Colonic mucosa (tissue), 4 donors: Measurements from ENCODE around the gene HSF2. TPM values are rescaled to one million over a fixed set of nuclear protein-coding genes. Genes with fewer than 3 reads are reported as not detected.
A peak's percentile ranks its signal among the peaks of the same experiment; 100 is the strongest.

ENCODE experiments used
- DNase-seq: peaks from one replicate; pipeline ENCODE4 v3.0.0-alpha.2; 2020
- H3K27ac ChIP-seq: fragments of 200-600 bp; one replicate; pipeline ENCODE4 v1.8.0; 2021
- H3K27me3 ChIP-seq: fragments of 200-600 bp; one replicate; pipeline ENCODE4 v1.8.0; 2021
- H3K36me3 ChIP-seq: fragments of 200-600 bp; one replicate; pipeline ENCODE4 v1.8.0; 2021
- H3K4me1 ChIP-seq: fragments of 200-600 bp; one replicate; pipeline ENCODE4 v1.8.0; 2021; ENCODE audit warnings: mild to moderate bottlenecking
- H3K4me3 ChIP-seq: fragments of 200-600 bp; one replicate; pipeline ENCODE4 v1.8.0; 2021
- H3K9ac ChIP-seq, 2 donors: one replicate each; pipeline ENCODE4 v1.7.0; 2013; ENCODE audit warnings: control low read depth in 2 of 2, low read depth in 2 of 2, low read length in 2 of 2
- H3K9me3 ChIP-seq: fragments of 200-600 bp; one replicate; pipeline ENCODE4 v1.8.0; 2021
- intact Hi-C: fragments of 100-400 bp; cut with DNase I; formaldehyde crosslinking; loops from one replicate; pipeline ENCODE4 v1.14.1; 2022
- total RNA-seq, 2 donors: library from RNA; stranded (reverse); fragmentation: NEBNext Ultra II Directional in 1 of 2; extraction: Animal tissue kit (Norgen Biotek cat#: 25700) in 1 of 2; gene quantifications; one replicate each; pipeline ENCODE4 v1.2.1, GENCODE V29; 2021
- TF ChIP-seq, protein P1 (sequence below): fragments of 200-600 bp; IDR thresholded peaks from one replicate; pipeline ENCODE4 v1.8.0; 2022; ENCODE audit warnings: antibody characterized with exemption, mild to moderate bottlenecking
- donor health status: healthy.
- donor health status: DM: no; HTN: no; CAD: no.
- donor health status: DM: no; HTN: no; CAD: no.

The HSF2 gene
- total RNA-seq, 2 donors from 2014 or later, result 4.8 to 5.1 TPM

DNA sequence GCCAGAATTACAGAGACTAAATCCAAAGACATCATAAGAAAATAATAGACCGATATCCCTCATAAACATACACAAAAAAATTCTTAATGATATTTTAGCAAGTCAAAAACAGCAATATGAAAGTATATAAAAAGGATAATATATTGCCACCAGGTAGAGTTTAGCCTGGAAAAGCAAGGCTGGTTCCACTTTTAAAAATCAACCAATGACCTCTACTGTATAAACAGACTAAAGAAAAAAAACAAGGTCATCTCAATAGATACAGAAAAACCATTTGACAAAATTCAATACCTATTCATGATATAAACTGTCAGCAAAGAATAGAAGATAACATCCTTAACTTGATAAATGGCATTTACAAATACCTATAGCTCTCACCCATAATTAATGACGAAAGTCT, 62.4 kb downstream of the HSF2 start:
- no peaks in the 10 kb centered on the region for H3K27me3 ChIP-seq
- no peaks in the 10 kb centered on the region for H3K9me3 ChIP-seq
- intact Hi-C loops, result no loop called here

DNA sequence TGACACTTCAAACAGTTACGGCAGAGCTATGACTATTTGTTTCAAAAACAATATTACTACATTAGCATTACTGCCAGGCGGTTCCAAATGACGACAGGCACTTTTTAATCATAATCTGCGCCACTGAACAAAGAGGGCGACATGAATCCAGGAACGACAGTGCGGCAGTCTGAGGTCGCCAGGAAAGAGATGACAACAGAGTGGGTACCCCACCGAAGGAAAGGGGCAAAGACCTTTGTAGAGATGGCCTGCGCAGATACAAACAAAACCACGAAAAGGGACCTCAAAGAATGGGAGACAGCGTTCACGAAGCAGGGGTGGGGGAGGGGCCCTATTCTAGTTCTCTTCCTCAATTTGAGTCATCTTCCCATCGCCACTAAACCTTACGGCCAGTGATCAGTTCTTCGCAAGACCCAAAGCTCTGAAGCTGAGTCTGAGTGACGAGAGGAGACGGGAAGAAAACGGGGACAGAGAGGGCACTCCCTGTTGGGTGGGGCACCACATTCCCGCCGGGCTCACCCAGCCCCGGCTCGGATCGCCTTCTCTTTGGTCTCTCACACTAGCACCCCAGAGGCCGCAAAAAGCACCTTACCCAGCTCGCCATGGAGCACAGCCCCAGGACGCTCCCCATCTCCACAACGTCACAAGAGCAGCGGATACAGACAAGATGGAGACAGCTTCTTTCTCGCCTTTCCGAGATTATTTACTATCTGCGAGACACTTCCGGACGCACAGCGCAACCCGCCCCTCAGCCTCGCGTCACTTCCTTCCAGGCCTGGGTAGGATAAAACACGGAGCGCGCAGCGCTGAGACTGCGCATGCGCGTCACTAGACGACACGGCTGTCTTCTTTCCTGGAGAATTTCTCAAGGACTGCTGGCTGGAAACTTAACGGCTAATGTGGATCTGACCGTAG, 71.9 kb downstream of the HSF2 start, which contains the start of gene SERINC1:
Gene SERINC1, minus strand, starts transcription at position 701 of the 915 bp plus-strand sequence. Its CDS starts 70 bp downstream, at position 631.
- no peaks in the 10 kb centered on the region for H3K36me3 ChIP-seq
- H3K27me3 ChIP-seq, result no peaks in the 10 kb centered on the region
- H3K27ac ChIP-seq, result peak within 1 kb of the TSS; percentile 92
- no peaks in the 10 kb centered on the region for H3K9me3 ChIP-seq
- H3K4me1 ChIP-seq, result no peaks in the 10 kb centered on the region
- peak within 1 kb of the TSS; percentile 94 to 97 for H3K9ac ChIP-seq
- TF ChIP-seq, protein P1, sequence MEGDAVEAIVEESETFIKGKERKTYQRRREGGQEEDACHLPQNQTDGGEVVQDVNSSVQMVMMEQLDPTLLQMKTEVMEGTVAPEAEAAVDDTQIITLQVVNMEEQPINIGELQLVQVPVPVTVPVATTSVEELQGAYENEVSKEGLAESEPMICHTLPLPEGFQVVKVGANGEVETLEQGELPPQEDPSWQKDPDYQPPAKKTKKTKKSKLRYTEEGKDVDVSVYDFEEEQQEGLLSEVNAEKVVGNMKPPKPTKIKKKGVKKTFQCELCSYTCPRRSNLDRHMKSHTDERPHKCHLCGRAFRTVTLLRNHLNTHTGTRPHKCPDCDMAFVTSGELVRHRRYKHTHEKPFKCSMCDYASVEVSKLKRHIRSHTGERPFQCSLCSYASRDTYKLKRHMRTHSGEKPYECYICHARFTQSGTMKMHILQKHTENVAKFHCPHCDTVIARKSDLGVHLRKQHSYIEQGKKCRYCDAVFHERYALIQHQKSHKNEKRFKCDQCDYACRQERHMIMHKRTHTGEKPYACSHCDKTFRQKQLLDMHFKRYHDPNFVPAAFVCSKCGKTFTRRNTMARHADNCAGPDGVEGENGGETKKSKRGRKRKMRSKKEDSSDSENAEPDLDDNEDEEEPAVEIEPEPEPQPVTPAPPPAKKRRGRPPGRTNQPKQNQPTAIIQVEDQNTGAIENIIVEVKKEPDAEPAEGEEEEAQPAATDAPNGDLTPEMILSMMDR, result no peak
- peak; percentile 96 for DNase-seq
- H3K4me3 ChIP-seq, result peak within 1 kb of the TSS; percentile 83
- intact Hi-C loops, result no loop called here

More for the DNA sequence above, 62.4 kb downstream of the HSF2 start:
- Histone ChIP-seq H3K4me3 (no peak overlapping the region), H3K36me3 (no peaks in the 10 kb centered on the region), H3K4me1 (no peaks in the 10 kb centered on the region), H3K27ac (no peak overlapping the region), H3K9ac (no peak overlapping the region)
- TF ChIP-seq, protein P1, result no peak
- no peak for DNase-seq

DNA sequence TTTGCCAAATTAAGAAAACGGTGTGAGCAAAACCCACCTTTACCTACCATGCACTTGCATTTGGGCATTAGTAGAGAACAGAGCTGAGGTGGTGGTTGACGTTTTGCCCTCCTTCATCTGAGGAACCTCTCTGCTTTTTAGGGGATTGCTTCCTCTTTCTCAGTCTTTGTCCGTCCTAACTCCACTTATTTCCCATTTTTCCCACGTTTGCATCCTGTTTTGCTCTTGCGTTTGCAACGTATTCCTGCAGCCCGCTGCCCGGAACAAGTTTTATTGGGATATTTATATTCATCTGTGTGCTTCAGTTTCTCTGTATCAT, 72.5 kb downstream of the HSF2 start:
- Histone ChIP-seq H3K4me3 (peak overlapping the region; percentile 83), H3K36me3 (no peaks in the 10 kb centered on the region), H3K27me3 (no peaks in the 10 kb centered on the region), H3K9ac (peak overlapping the region; percentile 60 to 97), H3K27ac (peak overlapping the region; percentile 92), H3K4me1 (no peaks in the 10 kb centered on the region), H3K9me3 (no peaks in the 10 kb centered on the region)
- TF ChIP-seq, protein P1, result no peak
- intact Hi-C loops, result no loop called here
- DNase-seq, result no peak

DNA sequence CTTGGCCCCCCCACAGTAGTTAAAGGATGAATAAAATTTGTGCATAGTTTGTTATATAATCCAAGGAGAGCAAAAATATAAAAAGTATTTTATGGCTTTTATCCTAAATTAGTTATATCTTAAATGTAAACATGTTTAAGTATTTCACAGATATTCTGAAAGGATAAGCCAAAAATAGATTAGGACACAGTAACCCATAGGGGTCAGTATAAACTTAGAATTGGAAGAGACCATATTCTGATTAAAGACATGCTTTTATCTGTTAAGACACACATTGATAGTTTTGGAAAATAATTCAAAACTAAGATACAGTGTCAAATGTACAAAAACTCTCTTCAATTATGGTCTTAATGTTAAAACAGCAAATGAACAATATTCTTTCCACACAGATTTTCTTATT, 76.7 kb downstream of the HSF2 start:
- Histone ChIP-seq H3K9me3 (no peaks in the 10 kb centered on the region), H3K27ac (no peak overlapping the region), H3K9ac (no peak overlapping the region), H3K4me3 (no peak overlapping the region), H3K4me1 (no peaks in the 10 kb centered on the region), H3K36me3 (no peaks in the 10 kb centered on the region), H3K27me3 (no peaks in the 10 kb centered on the region)
- no peak for DNase-seq
- intact Hi-C loops, result loop anchor here (5.0 kb wide), 1 partner anchor 56 kb away; no protein-coding TSS in a partner anchor
- TF ChIP-seq, protein P1, result peak; percentile 9

DNA sequence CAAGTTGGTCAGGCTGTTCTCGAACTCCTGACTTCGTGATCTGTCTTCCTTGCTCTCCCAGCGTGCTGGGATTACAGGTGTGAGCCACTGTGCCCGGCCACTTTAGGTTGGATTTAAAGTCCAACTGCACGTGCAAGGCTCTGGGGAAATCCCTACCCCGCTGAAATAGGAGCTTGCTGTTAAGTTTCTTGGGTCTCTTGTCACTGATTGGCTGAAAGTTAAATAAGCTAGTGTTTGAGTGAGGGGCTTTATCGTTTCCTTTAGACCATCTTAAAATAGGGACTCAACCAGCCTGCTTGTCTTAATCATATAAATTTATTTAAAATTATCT, 83.3 kb downstream of the HSF2 start:
- TF ChIP-seq, protein P1, result no peak
- Histone ChIP-seq H3K36me3 (no peaks in the 10 kb centered on the region), H3K9ac (no peak overlapping the region), H3K4me1 (no peaks in the 10 kb centered on the region), H3K9me3 (no peaks in the 10 kb centered on the region), H3K27ac (no peak overlapping the region), H3K4me3 (no peak overlapping the region), H3K27me3 (no peaks in the 10 kb centered on the region)
- intact Hi-C loops, result no loop called here
- DNase-seq, result no peak

Other genes starting within 250 kb of the HSF2 start
- gene SERINC1, start 72.2 kb downstream of the HSF2 start, total RNA-seq, result 100 to 1,000 TPM in 1 of 2 donors, 10 to 100 TPM in 1; 83.1 to 136 TPM
- 100 to 1,000 TPM in 1 of 2 donors, 10 to 100 TPM in 1; 63.4 to 113 TPM for gene PKIB, start 210.8 kb downstream of the HSF2 start, total RNA-seq